Transverse colon (tissue), 4 donors: ENCODE results near the gene XXYLT1. TPM values are rescaled to one million over a fixed set of nuclear protein-coding genes. Genes with fewer than 3 reads are reported as not detected.

ENCODE experiments used
- DNase-seq: peaks from one replicate; pipeline ENCODE4 v3.0.0-alpha.2; 2019
- H3K27ac ChIP-seq, 4 donors: fragments of 200-600 bp; sonication (generic); 2 replicates each; pipeline ENCODE4 v1.5.1; 2016 to 2018; ENCODE audit warnings: inconsistent platforms in 4 of 4
- H3K27me3 ChIP-seq: fragments of 200-600 bp; sonication (generic); 2 replicates; pipeline ENCODE4 v1.5.1; 2017; ENCODE audit warnings: inconsistent platforms
- H3K36me3 ChIP-seq, 4 donors: fragments of 200-600 bp; sonication (generic); 2 replicates each; pipeline ENCODE4 v1.5.1; 2017 to 2019; ENCODE audit warnings: inconsistent platforms in 4 of 4
- H3K4me1 ChIP-seq, 4 donors: fragments of 200-600 bp; sonication (generic); 2 replicates each; pipeline ENCODE4 v1.5.1; 2017 to 2020; ENCODE audit warnings: inconsistent platforms in 4 of 4
- H3K4me3 ChIP-seq, 4 donors: fragments of 200-600 bp; sonication (generic); 1 replicate in 1 of 4; 2 replicates in 3 of 4; pipeline versions ENCODE4 v1.5.1 to v1.6.1; 2017 to 2019; ENCODE audit warnings: inconsistent platforms in 4 of 4
- H3K9me3 ChIP-seq, 2 donors: fragments of 200-600 bp; sonication (generic); 2 replicates each; pipeline ENCODE4 v1.5.1; 2017 to 2019; ENCODE audit warnings: inconsistent platforms in 2 of 2
- EP300 ChIP-seq: sonication (generic); formaldehyde crosslinking; IDR thresholded peaks from one replicate; pipeline ENCODE4 v1.6.1; 2017; ENCODE audit warnings: antibody characterized with exemption, low read depth
- POLR2A ChIP-seq: fragments of 450-650 bp; IDR thresholded peaks from one replicate; pipeline ENCODE4 v1.6.1; 2016; ENCODE audit warnings: antibody characterized with exemption, mild to moderate bottlenecking, moderate library complexity
- POLR2AphosphoS5 ChIP-seq, 3 donors: sonication (generic); formaldehyde crosslinking; IDR thresholded peaks; one replicate each; pipeline ENCODE4 v1.6.1; 2016; ENCODE audit warnings: antibody characterized with exemption in 3 of 3
- WGBS, 2 donors: methylation state at CpG; one replicate each; pipeline ENCODE4 v1.1.5; 2018; ENCODE audit warnings: low coverage in 1 of 2; 5-methylcytosine and 5-hydroxymethylcytosine counted together
- in situ Hi-C, 4 donors: fragments of 200-750 bp; cut with MboI; loops; one replicate each; pipeline versions ENCODE4 v1.15.0 to v1.15.1; 2017; ENCODE audit warnings: low sequenced_read_pairs in 3 of 4, low pct_ligation_motif_present in 1 of 4, low pct_unique_long_range_greater_than_20kb in 1 of 4
- intact Hi-C: fragments of 100-400 bp; cut with DNase I; formaldehyde crosslinking; loops from one replicate; pipeline ENCODE4 v1.15.1; 2023; ENCODE audit warnings: low total_unique reads
- total RNA-seq, 4 donors: library from RNA; depleted of rRNA; stranded (reverse); fragments of >200 nt; gene quantifications; one replicate each; pipeline ENCODE4 v1.1.0, GENCODE V29; 2016
- TF ChIP-seq, protein P1 (sequence below), 5 experiments: fragments of 200-600 bp in 3 of 5; fragments of 450-650 bp in 2 of 5; sonication (generic) in 3 of 5; IDR thresholded peaks; 1 replicate in 2 of 5; 2 replicates in 3 of 5; pipeline ENCODE4 v1.5.1; 2016 to 2017; ENCODE audit warnings: antibody characterized with exemption in 5 of 5, inconsistent platforms in 3 of 5, mild to moderate bottlenecking in 2 of 5, moderate library complexity in 1 of 5

XXYLT1 gene, protein sequence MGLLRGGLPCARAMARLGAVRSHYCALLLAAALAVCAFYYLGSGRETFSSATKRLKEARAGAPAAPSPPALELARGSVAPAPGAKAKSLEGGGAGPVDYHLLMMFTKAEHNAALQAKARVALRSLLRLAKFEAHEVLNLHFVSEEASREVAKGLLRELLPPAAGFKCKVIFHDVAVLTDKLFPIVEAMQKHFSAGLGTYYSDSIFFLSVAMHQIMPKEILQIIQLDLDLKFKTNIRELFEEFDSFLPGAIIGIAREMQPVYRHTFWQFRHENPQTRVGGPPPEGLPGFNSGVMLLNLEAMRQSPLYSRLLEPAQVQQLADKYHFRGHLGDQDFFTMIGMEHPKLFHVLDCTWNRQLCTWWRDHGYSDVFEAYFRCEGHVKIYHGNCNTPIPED
- total RNA-seq: 1 to 10 TPM; 3.0 to 10.0 (median 5.9) TPM

DNA sequence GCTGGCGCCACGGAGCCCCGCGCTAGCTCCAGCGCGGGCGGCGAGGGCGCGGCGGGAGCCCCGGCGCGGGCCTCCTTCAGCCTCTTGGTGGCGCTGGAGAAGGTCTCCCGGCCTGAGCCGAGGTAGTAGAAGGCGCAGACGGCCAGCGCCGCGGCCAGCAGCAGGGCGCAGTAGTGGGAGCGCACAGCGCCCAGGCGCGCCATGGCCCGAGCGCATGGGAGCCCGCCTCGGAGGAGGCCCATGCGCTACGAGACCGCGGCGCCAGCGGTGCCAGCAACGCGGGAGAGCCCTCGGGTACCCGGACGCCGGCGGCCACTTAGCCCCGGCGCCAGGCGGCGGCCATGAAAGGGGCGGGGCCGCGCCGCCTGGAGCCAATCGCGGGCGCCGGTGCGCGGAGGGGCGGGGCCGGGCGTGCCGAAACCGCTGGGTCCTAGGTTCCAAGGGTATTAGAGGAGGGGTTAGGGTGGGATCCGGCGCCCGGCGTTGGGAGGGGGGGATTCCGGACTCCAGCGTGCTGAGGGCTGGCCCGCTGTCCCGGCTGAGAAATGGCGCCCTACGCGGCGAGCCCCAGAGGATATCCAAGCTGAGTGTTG is at the start of gene XXYLT1:
Gene XXYLT1, minus strand, starts transcription at position 343 of the 593 bp plus-strand sequence. Its CDS starts 101 bp downstream, at position 242.
- H3K9me3 ChIP-seq: no peaks in the 10 kb centered on the region
- H3K4me3 ChIP-seq: peak within 1 kb of the TSS; percentile 78 to 95 (median 92)
- peaks cover 14 to 30% (median 21%) of the 10 kb centered on the region in 4 donors for H3K4me1 ChIP-seq
- WGBS, 2 donors: 0% methylated on average over 12 to 46 of the region's 75 CpGs
- TF ChIP-seq POLR2AphosphoS5 (IDR thresholded peaks at IDR 0.05) (peak in 1 of 3 donors; percentile 12), POLR2A (no peak), EP300 (no peak)
- TF ChIP-seq, protein P1, sequence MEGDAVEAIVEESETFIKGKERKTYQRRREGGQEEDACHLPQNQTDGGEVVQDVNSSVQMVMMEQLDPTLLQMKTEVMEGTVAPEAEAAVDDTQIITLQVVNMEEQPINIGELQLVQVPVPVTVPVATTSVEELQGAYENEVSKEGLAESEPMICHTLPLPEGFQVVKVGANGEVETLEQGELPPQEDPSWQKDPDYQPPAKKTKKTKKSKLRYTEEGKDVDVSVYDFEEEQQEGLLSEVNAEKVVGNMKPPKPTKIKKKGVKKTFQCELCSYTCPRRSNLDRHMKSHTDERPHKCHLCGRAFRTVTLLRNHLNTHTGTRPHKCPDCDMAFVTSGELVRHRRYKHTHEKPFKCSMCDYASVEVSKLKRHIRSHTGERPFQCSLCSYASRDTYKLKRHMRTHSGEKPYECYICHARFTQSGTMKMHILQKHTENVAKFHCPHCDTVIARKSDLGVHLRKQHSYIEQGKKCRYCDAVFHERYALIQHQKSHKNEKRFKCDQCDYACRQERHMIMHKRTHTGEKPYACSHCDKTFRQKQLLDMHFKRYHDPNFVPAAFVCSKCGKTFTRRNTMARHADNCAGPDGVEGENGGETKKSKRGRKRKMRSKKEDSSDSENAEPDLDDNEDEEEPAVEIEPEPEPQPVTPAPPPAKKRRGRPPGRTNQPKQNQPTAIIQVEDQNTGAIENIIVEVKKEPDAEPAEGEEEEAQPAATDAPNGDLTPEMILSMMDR (IDR thresholded peaks at IDR 0.05): peak in 3 of 5 experiments; percentile 43 to 65 (median 52)
- DNase-seq: peak; percentile 88
- intact Hi-C loops (loop anchor here (5.0 kb wide), 1 partner anchor 589 kb away; no protein-coding TSS in a partner anchor), in situ Hi-C loops (loop anchor here (5.0 to 10.0 kb wide), 3 partner anchors 164 to 254 kb away; no protein-coding TSS in a partner anchor)
- H3K27ac ChIP-seq: peak within 1 kb of the TSS; percentile 91 to 98 (median 93)
- H3K27me3 ChIP-seq: no peaks in the 10 kb centered on the region
- H3K36me3 ChIP-seq: no peaks in the 10 kb centered on the region

DNA sequence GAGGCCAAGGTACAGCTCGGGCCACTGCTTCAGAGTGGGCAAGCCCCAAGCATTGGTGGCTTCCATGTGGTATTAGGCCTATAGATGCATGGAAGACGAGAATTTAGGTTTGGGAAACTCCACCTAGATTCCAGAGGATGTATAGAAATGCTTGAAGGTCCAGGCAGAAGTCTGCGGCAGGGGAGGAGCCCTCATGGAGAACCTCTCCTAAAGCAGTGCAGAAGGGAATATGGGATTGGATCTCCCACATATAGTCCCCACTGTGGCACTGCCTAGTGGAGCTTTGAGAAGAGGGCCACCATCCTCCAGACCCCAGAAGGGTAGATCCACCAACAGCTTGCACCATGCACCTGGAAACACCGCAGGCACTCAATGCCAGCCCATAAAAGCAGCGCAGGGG is 48.1 kb upstream of the XXYLT1 start:
- WGBS, 2 donors: 89% methylated on average over 5 of the region's 5 CpGs; no CpG with 5 or more reads in 1 of the 2 donors
- peaks cover 0 to 33% (median 15%) of the 10 kb centered on the region in 4 donors for H3K36me3 ChIP-seq
- H3K9me3 ChIP-seq: peaks cover 0 to 3% of the 10 kb centered on the region in 2 donors
- H3K4me3 ChIP-seq: no peak overlapping the region
- H3K4me1 ChIP-seq: no peaks in the 10 kb centered on the region
- no peak overlapping the region for H3K27ac ChIP-seq
- DNase-seq: no peak
- in situ Hi-C loops (no loop called here), intact Hi-C loops (no loop called here)
- no peaks in the 10 kb centered on the region for H3K27me3 ChIP-seq
- TF ChIP-seq, protein P1 (IDR thresholded peaks at IDR 0.05): no peak
- TF ChIP-seq EP300: no peak

DNA sequence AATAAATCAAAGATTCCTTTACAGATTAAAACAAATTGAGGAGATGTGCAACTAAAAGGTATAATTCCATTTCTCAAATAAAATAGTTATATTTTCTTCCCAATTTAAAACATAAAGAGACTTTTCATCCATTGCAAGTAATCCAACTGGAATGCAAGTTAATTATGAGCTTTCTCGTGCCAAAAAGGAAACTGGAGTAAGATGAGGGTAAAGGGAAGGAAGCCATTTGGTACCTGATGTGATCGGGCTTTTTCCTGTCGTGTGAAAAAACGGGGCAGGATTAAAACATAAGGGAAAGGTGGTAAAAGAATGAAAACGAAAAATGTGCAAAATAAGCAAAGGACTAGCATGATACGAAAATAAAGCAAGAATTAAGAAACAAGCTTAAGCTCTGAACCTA is 41.8 kb upstream of the XXYLT1 start:
- 73 to 86% methylated on average over 6 of the region's 6 CpGs for WGBS, 2 donors
- intact Hi-C loops (no loop called here), in situ Hi-C loops (no loop called here)
- Histone ChIP-seq H3K27me3 (no peaks in the 10 kb centered on the region), H3K36me3 (peaks cover 0 to 3% (median 0%) of the 10 kb centered on the region in 4 donors), H3K9me3 (no peaks in the 10 kb centered on the region), H3K4me1 (no peaks in the 10 kb centered on the region), H3K4me3 (no peak overlapping the region), H3K27ac (no peak overlapping the region)
- DNase-seq: no peak
- TF ChIP-seq, protein P1 (IDR thresholded peaks at IDR 0.05): no peak
- no peak for TF ChIP-seq POLR2A
- TF ChIP-seq EP300: no peak
- no peak for TF ChIP-seq POLR2AphosphoS5 (IDR thresholded peaks at IDR 0.05)

DNA sequence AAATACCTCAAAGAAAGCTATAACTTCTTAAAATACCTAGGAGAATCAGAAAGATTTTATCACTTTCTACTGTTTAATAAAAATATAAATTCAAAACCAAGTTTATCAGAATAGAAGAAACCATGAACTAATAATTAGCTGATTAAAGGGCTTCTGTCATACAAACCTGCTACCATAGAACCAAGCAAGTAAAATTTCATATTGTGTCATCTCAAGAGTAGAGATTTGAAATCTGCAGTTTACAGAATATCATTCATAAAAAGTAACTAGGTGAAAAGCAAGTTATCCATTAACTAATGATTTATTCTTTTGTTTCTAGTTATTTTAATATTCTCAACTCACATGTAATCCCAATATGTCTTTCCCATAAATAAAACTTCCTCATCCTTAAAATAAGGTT is 36.8 kb upstream of the XXYLT1 start:
- Histone ChIP-seq H3K4me1 (no peaks in the 10 kb centered on the region), H3K27ac (no peak overlapping the region), H3K4me3 (no peak overlapping the region), H3K27me3 (no peaks in the 10 kb centered on the region), H3K36me3 (peaks cover 0 to 15% (median 0%) of the 10 kb centered on the region in 4 donors), H3K9me3 (no peaks in the 10 kb centered on the region)
- no peak for DNase-seq
- TF ChIP-seq, protein P1 (IDR thresholded peaks at IDR 0.05): no peak
- TF ChIP-seq POLR2AphosphoS5 (IDR thresholded peaks at IDR 0.05) (no peak), POLR2A (no peak), EP300 (no peak)
- in situ Hi-C loops (no loop called here), intact Hi-C loops (no loop called here)
